H1 (cell line): Measurements from ENCODE around the gene PLEKHO1.

Source experiments
- CHD1 ChIP-seq: IDR thresholded peaks from 2 replicates; pipeline ENCODE4 v1.6.1; 2012; ENCODE audit warnings: low read depth, low read length, improper control_type of control experiment
- EP300 ChIP-seq, 2 experiments: IDR thresholded peaks; 1 replicate in 1 of 2; 2 replicates in 1 of 2; pipeline ENCODE4 v1.6.1; 2011 to 2012; ENCODE audit warnings: low read depth in 2 of 2, low read length in 2 of 2, mild to moderate bottlenecking in 2 of 2, borderline replicate concordance in 1 of 2, inconsistent platforms in 1 of 2, moderate library complexity in 1 of 2
- EZH2 ChIP-seq: fragments of 200-600 bp; sonication (generic); IDR thresholded peaks from 2 replicates; pipeline ENCODE4 v1.7.1; 2012; ENCODE audit warnings: low read depth, mild to moderate bottlenecking, moderate library complexity, low read length, inconsistent platforms; ENCODE audit not compliant: severe bottlenecking
- POLR2A ChIP-seq, 2 experiments: IDR thresholded peaks; 1 replicate in 1 of 2; 2 replicates in 1 of 2; pipeline ENCODE4 v1.6.1; 2011; ENCODE audit warnings: low read depth in 2 of 2, low read length in 2 of 2, mild to moderate bottlenecking in 2 of 2; ENCODE audit errors: control extremely low read depth in 1 of 2
- POLR2AphosphoS5 ChIP-seq: IDR thresholded peaks from 2 replicates; pipeline ENCODE4 v1.6.1; 2011; ENCODE audit warnings: low read depth, low read length
- SIX5 ChIP-seq: IDR thresholded peaks from 2 replicates; pipeline ENCODE4 v1.6.1; 2011; ENCODE audit warnings: mild to moderate bottlenecking, low read depth, low read length
- YY1 ChIP-seq: IDR thresholded peaks from 2 replicates; pipeline ENCODE4 v1.6.1; 2011; ENCODE audit warnings: low read depth, mild to moderate bottlenecking, low read length
- TF ChIP-seq, protein P1 (sequence below): IDR thresholded peaks from 2 replicates; pipeline ENCODE4 v1.6.1; 2012; ENCODE audit warnings: low read length, inconsistent platforms
- TF ChIP-seq, protein P2 (sequence below): IDR thresholded peaks from 2 replicates; pipeline ENCODE4 v1.6.1; 2011; ENCODE audit warnings: low read length, improper control_type of control experiment
- TF ChIP-seq, protein P3 (sequence below), 3 experiments: IDR thresholded peaks; 1 replicate in 2 of 3; 2 replicates in 1 of 3; pipeline versions ENCODE4 v1.5.1 to v1.6.1; 2011; ENCODE audit warnings: low read length in 3 of 3, mild to moderate bottlenecking in 3 of 3, inconsistent platforms in 2 of 3, low read depth in 1 of 3, moderate library complexity in 1 of 3; ENCODE audit not compliant: insufficient read depth in 1 of 3; ENCODE audit errors: control extremely low read depth in 1 of 3
- TF ChIP-seq, protein P4 (sequence below): IDR thresholded peaks from 2 replicates; pipeline ENCODE4 v1.6.1; 2012; ENCODE audit warnings: inconsistent platforms

DNA sequence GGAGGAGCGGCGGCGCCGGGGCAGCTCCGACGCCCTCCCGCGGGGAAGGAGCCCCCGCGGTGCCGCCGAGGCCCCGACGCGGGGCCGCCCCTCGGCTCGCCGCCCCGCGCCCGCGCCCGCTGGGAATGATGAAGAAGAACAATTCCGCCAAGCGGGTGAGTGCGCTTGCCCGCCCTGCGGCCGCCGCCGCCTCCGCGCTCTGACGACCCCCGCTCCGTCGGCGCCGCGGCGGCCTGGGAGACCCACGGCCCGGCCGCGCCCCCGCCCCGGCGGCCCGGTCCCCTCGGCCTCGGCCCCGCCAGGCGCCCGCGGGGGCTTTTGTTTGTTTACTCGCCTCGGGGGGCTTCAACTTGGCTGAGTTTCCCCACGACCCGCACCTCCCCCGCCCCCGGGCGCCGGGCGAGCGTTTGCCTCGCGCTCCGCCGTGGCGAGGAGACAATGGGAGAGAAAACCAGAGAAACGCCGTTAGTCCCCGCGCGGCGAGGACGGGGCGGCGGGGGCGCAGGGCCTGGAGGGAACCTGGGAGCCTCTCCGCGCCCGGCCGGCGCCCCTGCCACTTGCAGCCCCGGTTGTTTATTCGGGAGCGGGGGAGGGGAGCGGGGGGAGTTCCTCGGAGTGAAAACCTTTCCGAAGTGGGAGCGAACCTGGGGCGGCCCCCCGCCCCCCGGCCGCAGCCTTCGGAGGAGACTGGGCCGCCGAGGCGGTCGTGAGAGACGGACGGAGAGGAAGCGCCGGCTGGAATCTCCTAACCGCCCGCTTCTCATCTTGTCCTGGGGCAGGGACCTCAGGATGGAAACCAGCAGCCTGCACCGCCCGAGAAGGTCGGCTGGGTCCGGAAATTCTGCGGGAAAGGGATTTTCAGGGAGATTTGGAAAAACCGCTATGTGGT, 661 bp downstream of the PLEKHO1 start:
- TF ChIP-seq, protein P1, sequence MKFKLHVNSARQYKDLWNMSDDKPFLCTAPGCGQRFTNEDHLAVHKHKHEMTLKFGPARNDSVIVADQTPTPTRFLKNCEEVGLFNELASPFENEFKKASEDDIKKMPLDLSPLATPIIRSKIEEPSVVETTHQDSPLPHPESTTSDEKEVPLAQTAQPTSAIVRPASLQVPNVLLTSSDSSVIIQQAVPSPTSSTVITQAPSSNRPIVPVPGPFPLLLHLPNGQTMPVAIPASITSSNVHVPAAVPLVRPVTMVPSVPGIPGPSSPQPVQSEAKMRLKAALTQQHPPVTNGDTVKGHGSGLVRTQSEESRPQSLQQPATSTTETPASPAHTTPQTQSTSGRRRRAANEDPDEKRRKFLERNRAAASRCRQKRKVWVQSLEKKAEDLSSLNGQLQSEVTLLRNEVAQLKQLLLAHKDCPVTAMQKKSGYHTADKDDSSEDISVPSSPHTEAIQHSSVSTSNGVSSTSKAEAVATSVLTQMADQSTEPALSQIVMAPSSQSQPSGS, result no peak
- TF ChIP-seq, protein P2, sequence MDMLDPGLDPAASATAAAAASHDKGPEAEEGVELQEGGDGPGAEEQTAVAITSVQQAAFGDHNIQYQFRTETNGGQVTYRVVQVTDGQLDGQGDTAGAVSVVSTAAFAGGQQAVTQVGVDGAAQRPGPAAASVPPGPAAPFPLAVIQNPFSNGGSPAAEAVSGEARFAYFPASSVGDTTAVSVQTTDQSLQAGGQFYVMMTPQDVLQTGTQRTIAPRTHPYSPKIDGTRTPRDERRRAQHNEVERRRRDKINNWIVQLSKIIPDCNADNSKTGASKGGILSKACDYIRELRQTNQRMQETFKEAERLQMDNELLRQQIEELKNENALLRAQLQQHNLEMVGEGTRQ, result no peak
- no peak for TF ChIP-seq POLR2AphosphoS5
- TF ChIP-seq EP300 (IDR thresholded peaks at IDR 0.05; ENCODE audit: borderline replicate concordance in 1 of 2, low read depth in 2 of 2, low read length in 2 of 2), result no peak
- TF ChIP-seq, protein P3, sequence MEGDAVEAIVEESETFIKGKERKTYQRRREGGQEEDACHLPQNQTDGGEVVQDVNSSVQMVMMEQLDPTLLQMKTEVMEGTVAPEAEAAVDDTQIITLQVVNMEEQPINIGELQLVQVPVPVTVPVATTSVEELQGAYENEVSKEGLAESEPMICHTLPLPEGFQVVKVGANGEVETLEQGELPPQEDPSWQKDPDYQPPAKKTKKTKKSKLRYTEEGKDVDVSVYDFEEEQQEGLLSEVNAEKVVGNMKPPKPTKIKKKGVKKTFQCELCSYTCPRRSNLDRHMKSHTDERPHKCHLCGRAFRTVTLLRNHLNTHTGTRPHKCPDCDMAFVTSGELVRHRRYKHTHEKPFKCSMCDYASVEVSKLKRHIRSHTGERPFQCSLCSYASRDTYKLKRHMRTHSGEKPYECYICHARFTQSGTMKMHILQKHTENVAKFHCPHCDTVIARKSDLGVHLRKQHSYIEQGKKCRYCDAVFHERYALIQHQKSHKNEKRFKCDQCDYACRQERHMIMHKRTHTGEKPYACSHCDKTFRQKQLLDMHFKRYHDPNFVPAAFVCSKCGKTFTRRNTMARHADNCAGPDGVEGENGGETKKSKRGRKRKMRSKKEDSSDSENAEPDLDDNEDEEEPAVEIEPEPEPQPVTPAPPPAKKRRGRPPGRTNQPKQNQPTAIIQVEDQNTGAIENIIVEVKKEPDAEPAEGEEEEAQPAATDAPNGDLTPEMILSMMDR (IDR thresholded peaks at IDR 0.05; ENCODE audit: control extremely low read depth in 1 of 3, insufficient read depth in 1 of 3, low read depth in 1 of 3, low read length in 3 of 3), result no peak
- TF ChIP-seq EZH2, result no peak
- peak in 1 of 2 experiments; percentile 16 for TF ChIP-seq POLR2A (IDR thresholded peaks at IDR 0.05; ENCODE audit: control extremely low read depth in 1 of 2, low read depth in 2 of 2, low read length in 2 of 2)
- TF ChIP-seq, protein P4, sequence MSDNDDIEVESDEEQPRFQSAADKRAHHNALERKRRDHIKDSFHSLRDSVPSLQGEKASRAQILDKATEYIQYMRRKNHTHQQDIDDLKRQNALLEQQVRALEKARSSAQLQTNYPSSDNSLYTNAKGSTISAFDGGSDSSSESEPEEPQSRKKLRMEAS, result no peak
- TF ChIP-seq YY1, result no peak
- TF ChIP-seq CHD1, result no peak
- no peak for TF ChIP-seq SIX5
